ENCODE data around the gene KCND3.

The KCND3 gene

DNA sequence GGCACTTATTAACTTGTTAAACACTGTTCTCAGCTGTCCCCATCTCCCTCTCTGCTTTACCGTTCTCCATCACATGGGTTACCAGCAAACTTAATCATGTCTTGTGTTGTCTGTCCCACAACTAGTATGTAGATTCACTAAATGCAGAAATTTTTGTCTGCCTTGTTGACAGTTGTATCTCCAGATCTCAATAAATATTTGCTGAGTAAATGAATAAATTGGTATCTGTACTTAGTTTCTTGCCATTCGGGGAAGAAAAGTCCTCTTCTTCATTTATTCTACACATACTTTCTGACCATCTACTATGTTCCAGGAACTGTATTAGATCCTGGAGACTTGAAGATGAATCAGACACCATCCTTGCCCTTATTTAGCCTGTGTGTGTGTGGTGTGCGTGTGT is 97.9 kb downstream of the KCND3 start:
- no peaks in the 10 kb centered on the region for H3K27me3 ChIP-seq (ENCODE audit: insufficient read depth, low read length, poor library complexity, severe bottlenecking)

DNA sequence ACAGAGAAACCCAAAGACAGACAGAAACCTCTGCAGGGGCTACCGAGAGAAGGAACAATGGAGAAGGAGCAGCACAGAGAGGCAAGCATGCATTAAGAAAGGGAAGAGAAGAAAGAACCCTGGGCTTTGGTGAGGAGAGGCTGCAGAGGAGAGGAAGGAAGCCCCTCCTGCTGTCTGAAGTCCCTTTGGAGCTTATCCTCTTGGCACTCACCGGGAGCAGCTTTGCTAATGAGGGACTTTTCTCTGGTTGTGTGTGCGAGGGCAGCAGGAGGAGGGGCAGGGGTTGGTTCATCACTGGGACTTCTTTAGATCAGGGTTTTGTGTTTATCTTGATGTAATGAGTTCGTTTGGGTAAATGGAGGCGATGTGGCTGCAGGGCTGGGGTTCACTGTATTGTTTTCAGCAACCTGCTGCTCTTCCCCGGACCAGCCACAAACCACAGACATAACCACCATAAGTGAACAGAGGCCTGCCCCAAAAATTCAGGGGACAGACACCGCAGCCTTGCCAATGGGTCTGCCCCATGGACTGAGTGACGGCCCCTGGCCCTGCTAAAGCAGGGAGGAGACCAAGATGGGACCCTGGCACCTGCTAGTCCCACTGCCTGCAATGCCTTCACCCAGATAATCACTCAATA is 100.6 kb downstream of the KCND3 start:
- H3K9me2 ChIP-seq (replicated peaks; ENCODE audit: low read depth, low read length) = no peaks in the 10 kb centered on the region
- H3K27me3 ChIP-seq (ENCODE audit: insufficient read depth, low read length, poor library complexity, severe bottlenecking) = no peaks in the 10 kb centered on the region
- TF ChIP-seq EZH2phosphoT487 (IDR thresholded peaks at IDR 0.05; ENCODE audit: borderline replicate concordance) = no peak
- TF ChIP-seq, protein P1, sequence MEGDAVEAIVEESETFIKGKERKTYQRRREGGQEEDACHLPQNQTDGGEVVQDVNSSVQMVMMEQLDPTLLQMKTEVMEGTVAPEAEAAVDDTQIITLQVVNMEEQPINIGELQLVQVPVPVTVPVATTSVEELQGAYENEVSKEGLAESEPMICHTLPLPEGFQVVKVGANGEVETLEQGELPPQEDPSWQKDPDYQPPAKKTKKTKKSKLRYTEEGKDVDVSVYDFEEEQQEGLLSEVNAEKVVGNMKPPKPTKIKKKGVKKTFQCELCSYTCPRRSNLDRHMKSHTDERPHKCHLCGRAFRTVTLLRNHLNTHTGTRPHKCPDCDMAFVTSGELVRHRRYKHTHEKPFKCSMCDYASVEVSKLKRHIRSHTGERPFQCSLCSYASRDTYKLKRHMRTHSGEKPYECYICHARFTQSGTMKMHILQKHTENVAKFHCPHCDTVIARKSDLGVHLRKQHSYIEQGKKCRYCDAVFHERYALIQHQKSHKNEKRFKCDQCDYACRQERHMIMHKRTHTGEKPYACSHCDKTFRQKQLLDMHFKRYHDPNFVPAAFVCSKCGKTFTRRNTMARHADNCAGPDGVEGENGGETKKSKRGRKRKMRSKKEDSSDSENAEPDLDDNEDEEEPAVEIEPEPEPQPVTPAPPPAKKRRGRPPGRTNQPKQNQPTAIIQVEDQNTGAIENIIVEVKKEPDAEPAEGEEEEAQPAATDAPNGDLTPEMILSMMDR (conservative IDR thresholded peaks at IDR 0.05; ENCODE audit: low read length) = no peak
- no peaks in the 10 kb centered on the region for H4K20me1 ChIP-seq (ENCODE audit: insufficient read depth, low read length, poor library complexity, severe bottlenecking)
- H2AFZ ChIP-seq (ENCODE audit: low read length) = no peak overlapping the region
- H3K4me3 ChIP-seq (ENCODE audit: low read length, poor library complexity, severe bottlenecking) = no peak overlapping the region
- H3K36me3 ChIP-seq (ENCODE audit: insufficient read depth, low read length) = no peaks in the 10 kb centered on the region
- no peaks in the 10 kb centered on the region for H3F3A ChIP-seq (ENCODE audit: low read depth)
- no peaks in the 10 kb centered on the region for H3K79me2 ChIP-seq (ENCODE audit: insufficient read depth, low read length)
- H3K9ac ChIP-seq (ENCODE audit: low read depth, low read length, poor library complexity, severe bottlenecking) = no peak overlapping the region
- no peaks in the 10 kb centered on the region for H3K9me3 ChIP-seq (ENCODE audit: insufficient read depth, low read depth, low read length)
- H3K4me2 ChIP-seq (ENCODE audit: low read depth, low read length, poor library complexity, severe bottlenecking) = no peak overlapping the region
- H3K4me1 ChIP-seq (ENCODE audit: insufficient read depth, low read length, poor library complexity, severe bottlenecking) = no peaks in the 10 kb centered on the region

More for the DNA sequence above, 97.9 kb downstream of the KCND3 start:
- Histone ChIP-seq H3K9me3 (ENCODE audit: insufficient read depth, low read depth, low read length) (no peaks in the 10 kb centered on the region), H2AFZ (ENCODE audit: low read length) (no peak overlapping the region), H3K36me3 (ENCODE audit: insufficient read depth, low read length) (no peaks in the 10 kb centered on the region), H3K4me2 (ENCODE audit: low read depth, low read length, poor library complexity, severe bottlenecking) (no peak overlapping the region), H3K9ac (ENCODE audit: low read depth, low read length, poor library complexity, severe bottlenecking) (no peak overlapping the region), H3F3A (ENCODE audit: low read depth) (no peaks in the 10 kb centered on the region), H3K9me2 (replicated peaks; ENCODE audit: low read depth, low read length) (no peaks in the 10 kb centered on the region), H3K79me2 (ENCODE audit: insufficient read depth, low read length) (no peaks in the 10 kb centered on the region), H3K4me1 (ENCODE audit: insufficient read depth, low read length, poor library complexity, severe bottlenecking) (no peaks in the 10 kb centered on the region), H4K20me1 (ENCODE audit: insufficient read depth, low read length, poor library complexity, severe bottlenecking) (no peaks in the 10 kb centered on the region), H3K4me3 (ENCODE audit: low read length, poor library complexity, severe bottlenecking) (no peak overlapping the region)
- TF ChIP-seq, protein P1 (conservative IDR thresholded peaks at IDR 0.05; ENCODE audit: low read length) = no peak
- TF ChIP-seq EZH2phosphoT487 (IDR thresholded peaks at IDR 0.05; ENCODE audit: borderline replicate concordance) = no peak

DNA sequence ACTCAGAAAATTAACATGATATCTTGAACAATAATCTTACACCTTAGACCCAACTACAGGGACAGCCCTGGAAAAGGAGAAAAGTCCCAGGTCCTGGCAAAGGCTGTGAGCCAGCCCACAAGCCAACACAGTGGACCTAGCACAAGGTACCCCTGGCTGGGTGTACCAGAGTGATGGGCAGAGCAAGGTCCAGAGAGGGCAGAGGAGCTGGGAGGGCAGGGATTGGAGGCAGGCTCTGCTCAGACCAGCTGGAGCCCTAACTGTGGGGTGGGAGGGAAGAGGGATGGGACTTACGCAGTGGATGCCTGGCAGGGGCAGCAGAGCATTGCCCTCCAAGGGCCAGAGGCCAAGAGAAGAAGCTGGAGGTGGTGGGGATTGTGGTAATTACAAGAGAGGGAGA is 101.6 kb downstream of the KCND3 start:
- Histone ChIP-seq H3K79me2 (ENCODE audit: insufficient read depth, low read length) (no peaks in the 10 kb centered on the region), H3K9me2 (replicated peaks; ENCODE audit: low read depth, low read length) (no peaks in the 10 kb centered on the region), H3K9me3 (ENCODE audit: insufficient read depth, low read depth, low read length) (no peaks in the 10 kb centered on the region), H2AFZ (ENCODE audit: low read length) (no peak overlapping the region), H3K4me3 (ENCODE audit: low read length, poor library complexity, severe bottlenecking) (no peak overlapping the region), H3K36me3 (ENCODE audit: insufficient read depth, low read length) (no peaks in the 10 kb centered on the region), H3K9ac (ENCODE audit: low read depth, low read length, poor library complexity, severe bottlenecking) (no peak overlapping the region), H3K4me1 (ENCODE audit: insufficient read depth, low read length, poor library complexity, severe bottlenecking) (no peaks in the 10 kb centered on the region), H3K4me2 (ENCODE audit: low read depth, low read length, poor library complexity, severe bottlenecking) (no peak overlapping the region), H3F3A (ENCODE audit: low read depth) (no peaks in the 10 kb centered on the region), H4K20me1 (ENCODE audit: insufficient read depth, low read length, poor library complexity, severe bottlenecking) (no peaks in the 10 kb centered on the region), H3K27me3 (ENCODE audit: insufficient read depth, low read length, poor library complexity, severe bottlenecking) (no peaks in the 10 kb centered on the region)
- no peak for TF ChIP-seq EZH2phosphoT487 (IDR thresholded peaks at IDR 0.05; ENCODE audit: borderline replicate concordance)
- TF ChIP-seq, protein P1 (conservative IDR thresholded peaks at IDR 0.05; ENCODE audit: low read length) = no peak
